ENCODE measurements around the gene L3MBTL2.
A peak's percentile ranks its signal among the peaks of the same experiment; 100 is the strongest.

The L3MBTL2 gene

GRCh38 chr22:41215926-41216325 is 10.8 kb downstream of the L3MBTL2 start:
- DNase-seq, result no peak

GRCh38 chr22:41216984-41217383 is 11.9 kb downstream of the L3MBTL2 start:
- DNase-seq, result no peak

DNA sequence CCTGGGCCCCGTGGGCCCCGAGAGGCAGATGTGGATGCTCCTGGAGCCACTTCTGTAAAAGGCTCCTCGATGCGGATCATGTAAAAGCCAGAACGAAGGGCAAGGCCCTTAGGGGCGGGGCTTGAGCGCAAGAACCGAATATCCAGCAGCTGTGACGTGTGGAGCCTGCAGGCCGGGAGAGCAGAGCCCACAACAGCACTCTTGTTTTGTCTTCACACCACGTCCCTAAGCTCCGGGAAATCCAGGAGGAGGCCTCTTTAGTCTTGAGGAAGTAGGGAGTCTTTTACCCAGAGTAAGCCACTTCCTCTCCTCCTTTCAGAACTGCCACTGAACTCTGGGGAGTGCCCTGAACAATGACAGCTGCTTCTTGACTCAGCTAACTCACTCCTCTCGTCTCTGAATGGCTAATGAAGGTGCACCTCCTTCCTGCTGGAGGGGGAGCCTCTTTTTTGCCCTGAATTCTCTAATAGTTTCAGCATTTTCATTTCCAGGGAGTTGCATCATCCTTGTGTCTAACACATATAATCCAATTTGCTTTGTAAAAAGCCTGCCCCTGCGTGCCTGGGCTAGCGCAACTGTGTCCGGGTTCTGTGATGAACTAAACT is 12.5 kb downstream of the L3MBTL2 start:
- no peak for DNase-seq

GRCh38 chr22:41222846-41223507 is 17.9 kb downstream of the L3MBTL2 start:
- DNase-seq, result no peak

DNA sequence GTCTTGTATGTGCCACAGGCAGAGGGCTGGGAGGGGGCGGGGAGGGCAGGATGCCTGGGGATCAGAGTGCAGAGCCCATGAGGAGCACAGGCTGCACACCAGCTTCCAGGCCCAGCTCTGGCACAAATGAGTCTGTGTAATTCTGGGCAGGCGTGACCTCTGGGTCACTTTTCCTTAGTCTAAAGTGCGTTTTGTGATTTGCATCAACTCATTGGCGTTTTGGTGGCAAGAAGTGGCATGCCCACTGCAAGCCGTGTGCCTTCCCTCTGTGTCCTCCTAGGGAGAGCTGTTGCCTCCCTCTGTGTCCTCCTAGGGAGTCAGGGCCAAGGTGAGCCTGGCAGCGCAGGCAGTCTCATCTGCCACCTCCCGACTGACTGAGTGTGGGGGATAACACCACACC is 18.4 kb downstream of the L3MBTL2 start:
- DNase-seq, result no peak

DNA sequence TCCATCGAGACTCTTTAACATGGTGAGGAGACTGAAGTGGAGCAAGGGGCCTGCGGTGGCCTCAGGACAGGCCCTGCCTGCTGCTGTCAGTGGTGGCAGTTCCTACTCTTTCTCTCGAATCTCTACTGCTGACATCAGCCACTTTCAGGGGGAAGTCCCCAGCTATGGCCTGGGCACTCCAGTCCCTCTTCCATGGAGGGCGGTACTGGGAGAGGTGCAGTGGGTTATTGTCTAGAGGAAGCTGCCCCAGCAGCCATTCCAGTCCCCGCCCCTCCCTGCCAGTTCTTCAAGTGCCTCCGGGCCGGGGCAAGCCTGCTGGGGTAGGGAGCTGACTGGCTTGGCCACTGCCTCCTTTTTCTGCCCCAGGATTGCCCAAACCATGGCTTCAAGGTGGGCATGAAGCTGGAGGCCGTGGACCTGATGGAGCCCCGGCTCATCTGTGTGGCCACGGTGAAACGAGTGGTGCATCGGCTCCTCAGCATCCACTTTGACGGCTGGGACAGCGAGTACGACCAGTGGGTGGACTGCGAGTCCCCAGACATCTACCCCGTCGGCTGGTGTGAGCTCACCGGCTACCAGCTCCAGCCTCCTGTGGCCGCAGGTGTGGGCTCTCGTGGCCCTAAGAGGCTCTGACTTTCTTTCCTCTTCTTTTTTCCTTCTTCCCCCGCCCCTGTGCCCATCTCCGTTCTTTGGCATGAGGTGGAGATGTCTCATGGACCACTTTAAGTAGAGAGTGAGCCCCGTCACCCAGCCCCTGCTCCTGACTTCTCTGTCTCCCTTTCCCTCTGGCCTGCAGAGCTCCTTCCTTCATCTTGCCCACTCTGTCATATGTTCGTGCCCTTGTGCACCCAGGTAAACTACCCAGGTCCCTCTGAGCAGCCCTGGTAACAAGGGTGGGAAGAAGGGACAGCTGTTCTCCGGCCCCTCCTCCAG is 21.9 kb downstream of the L3MBTL2 start:
- DNase-seq, result no peak

GRCh38 chr22:41229215-41229614 is 24.1 kb downstream of the L3MBTL2 start:
- DNase-seq, result no peak

DNA sequence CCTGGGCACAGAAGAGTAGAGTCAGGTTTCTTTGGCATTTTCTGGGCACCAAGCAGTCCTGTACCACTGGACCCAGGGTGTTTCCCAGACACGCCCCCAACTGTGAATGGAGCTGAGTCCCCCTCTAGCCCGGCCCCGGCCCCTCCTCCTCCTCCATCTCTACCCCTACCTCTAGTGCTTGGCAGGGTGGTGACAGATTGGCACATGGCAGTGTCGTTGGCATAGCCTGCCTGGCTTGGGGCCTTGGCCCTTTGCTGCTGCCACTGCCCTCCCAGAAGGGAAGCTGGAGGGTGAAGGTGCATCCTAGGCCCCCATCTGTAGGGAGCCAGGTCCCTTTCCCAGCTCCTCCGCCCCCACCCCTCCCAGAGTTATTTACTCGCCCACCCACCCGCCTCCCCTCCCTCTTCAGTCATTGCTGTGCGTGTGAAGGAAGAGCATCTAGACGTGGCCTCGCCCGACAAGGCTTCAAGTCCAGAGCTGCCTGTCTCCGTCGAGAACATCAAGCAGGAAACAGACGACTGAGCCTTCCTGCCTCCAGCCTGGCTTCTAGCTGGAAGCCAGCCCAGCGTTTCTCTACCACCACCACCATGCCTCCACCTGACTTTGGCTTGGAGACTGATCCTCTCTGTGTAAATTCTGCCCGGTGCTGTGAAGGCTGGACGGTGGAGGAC is 24.8 kb downstream of the L3MBTL2 start:
- DNase-seq, result no peak

GRCh38 chr22:41230401-41230785 is 25.3 kb downstream of the L3MBTL2 start:
- DNase-seq, result no peak

- no peak for DNase-seq
Observed at GRCh38 chr22:41231369-41231768, 26.3 kb downstream of the L3MBTL2 start.

DNA sequence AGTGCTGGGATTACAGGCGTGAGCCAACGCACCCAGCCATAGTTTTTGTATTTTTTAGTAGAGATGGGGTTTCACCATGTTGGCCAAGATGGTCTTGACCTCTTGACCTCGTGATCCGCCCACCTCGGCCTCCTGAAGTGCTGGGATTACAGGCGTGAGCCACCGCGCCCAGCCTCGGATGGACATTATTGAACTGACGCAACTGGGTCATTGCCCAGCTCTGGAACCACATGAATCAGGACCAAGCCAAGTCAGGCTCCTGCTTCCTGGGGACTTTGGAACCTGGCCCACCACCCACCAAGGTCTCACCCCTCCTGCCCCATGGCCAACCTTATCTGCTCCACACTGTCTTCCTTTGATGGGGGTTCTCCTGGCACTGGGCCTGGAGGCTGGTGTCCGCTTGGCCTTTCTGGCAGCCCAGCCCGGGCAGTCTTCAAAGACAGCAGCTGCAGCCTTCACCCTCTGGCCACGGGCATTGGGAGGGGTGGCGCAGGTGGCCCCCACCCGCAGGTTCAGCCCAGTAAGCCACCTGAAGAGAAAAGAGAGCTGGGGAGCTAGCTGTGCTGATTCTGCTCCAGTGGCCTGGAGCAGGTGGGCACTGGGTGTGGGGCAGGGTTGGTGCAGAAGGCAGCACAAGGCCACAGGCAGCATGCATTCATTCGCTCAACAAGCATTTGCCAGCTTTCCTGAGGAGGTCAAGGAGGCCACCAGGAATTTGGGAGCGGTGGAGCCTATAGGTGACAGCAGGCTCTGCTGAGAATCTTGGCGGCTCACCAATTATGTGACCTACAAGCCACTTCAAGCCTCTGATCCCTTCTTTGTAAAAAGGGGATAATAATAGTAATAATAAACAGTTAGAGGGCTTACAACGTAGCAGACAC is 29.9 kb downstream of the L3MBTL2 start:
- DNase-seq, result no peak

GRCh38 chr22:41237036-41237706 is 32.1 kb downstream of the L3MBTL2 start:
- DNase-seq, result no peak

DNA sequence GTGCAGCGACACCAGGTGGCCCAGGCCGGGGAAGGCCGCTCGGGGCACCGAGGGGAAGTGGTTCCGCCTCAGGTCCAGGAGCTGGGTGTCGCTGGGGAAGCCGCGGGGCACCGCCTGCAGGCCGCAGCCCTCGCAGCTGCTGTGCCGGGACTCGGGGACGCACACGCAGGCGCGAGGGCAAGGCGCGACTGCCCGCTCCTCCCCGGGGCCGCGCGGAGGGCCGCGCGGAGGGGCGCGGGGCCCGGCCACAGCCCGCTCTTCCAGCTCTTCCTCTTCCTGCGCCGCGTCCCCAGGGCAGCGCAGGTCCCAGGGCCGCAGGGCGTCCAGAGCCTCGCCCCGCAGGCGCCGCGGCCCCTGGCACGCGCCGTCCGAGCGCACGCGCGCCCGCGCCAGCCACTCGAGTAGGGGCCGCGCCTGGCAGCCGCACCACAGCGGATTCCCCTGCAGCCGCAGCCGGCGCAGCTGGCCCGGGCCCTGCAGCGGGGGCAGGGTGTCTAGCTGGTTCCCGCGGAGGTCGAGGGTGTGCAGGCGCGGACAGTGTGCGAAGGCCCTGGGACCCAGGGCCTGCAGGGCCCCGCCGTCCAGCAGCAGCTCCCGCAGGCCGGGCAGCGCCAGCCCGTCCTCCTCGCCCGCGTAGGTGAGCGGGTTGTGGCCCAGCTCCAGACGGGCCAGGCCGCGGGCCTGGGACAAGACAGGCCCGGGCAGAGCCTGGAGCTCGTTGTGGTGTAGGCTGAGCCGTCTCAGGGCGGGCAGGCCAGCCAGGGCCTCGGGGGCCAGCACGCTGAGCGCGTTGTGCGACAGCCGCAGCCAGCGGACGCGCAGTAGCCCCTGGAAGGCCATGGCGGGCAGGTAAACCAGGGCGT is 32.8 kb downstream of the L3MBTL2 start:
- peak; percentile 97 for DNase-seq

- no peak for DNase-seq
Observed at GRCh38 chr22:41238570-41239442, 33.7 kb downstream of the L3MBTL2 start.

DNA sequence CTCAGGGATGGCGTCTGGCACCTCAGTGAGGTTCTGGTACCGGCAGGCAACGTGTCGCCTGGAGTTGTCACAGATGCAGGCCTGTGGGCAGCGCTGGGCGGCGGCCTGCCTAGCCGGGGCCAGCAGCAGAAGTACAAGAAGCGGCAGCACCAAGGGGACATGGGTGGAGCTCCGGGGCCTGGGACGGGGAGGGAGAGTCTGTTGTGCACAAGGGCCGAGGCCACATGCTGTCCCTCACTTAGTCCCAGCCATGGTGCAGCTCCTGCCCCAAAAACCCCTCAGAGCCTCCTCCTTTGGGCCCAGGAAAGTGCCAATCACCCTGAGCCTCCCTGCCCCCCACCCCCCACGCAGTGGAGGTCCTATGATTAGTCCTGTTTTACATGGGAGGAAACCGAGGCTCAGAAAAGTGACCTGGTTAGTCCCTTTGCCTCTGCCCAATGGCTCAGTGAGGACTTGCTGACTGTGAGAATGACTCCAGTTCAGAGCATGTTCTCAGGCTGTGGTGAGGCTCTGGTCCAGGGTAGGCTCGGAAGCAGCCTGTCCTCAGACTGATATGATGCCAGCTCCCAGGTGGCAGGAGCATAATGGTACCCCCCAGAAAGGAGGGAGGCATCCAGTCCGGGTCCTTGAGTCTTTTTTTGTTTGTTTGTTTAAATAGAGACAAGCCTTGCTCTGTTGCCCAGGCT is 34.5 kb downstream of the L3MBTL2 start:
- no peak for DNase-seq

GRCh38 chr22:41240377-41241132 is 35.4 kb downstream of the L3MBTL2 start, which contains the start of gene CHADL:
CHADL (minus strand) TSS chr22:41240931; CDS start chr22:41240881, 50 bp downstream.
- no peak for DNase-seq

DNA sequence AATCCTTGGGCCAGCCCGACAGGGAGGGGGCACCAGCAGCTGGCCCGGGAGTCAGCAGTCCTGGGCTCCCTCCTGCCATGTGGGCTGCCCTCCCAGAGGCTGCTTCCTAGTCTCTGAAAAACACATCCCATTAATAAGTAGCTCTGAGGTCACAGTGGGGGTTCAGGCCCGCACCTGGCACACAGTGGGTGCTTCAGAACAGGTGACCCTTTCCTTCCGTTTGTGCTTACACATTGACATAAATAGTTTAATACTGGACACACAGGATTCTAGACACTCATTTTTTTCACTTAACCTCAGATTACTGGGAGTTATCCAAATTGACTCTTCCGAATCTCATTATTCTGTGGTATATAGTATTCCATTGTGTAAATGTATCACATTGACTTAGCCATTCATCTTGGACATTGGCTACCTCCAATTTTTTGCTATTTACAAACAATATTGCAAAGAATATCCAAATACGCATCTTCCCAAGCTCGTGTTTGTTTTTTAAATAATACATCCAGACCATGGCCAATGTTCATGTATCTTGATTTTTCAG is 36.1 kb downstream of the L3MBTL2 start:
- no peak for DNase-seq

All from 8988T (cell line).